Measurements from ENCODE around the gene SLC7A5. TPM values are rescaled to one million over a fixed set of nuclear protein-coding genes. Genes with fewer than 3 reads are reported as not detected.
"Not testable (repeated sequence)": the region's sequence is repeated elsewhere in the genome, so short reads cannot be mapped to it uniquely, and the experiment has no call there.

Gene SLC7A5
- total and polyA plus RNA-seq, 2 of the 4 experiments (the other 2 are of a cell fraction) = 11.3 to 101 TPM

DNA sequence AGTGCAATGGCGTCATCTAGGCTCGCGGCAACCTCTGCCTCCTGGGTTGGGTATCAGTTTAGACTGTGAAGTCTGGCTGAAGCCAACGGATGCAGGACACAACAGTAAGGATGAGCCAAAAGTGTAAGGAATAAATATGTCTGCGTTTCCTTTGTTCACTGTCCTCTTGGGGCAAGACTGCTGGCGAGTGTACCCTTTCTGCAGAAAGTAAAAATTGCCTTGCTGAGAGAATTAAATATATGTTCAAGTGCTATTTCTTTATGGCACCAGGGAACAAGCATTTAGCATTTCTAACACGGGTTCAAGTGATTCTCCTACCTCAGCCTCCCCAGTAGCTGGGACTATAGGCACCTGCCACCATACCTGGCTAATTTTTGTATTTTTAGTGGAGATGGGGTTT is 51.9 kb downstream of the SLC7A5 start:
- POLR2A ChIA-PET (ENCODE audit: unreplicated experiment); ATAC-seq (ENCODE audit: low read depth); H3K9me1 ChIP-seq (ENCODE audit: insufficient read depth, low read length); H4K91ac ChIP-seq (ENCODE audit: insufficient read depth, low read depth, low read length); intact Hi-C loops (cut with micrococcal nuclease); H2AK9ac ChIP-seq (replicated peaks; ENCODE audit: low read depth, low read length, poor library complexity); H3K4me2 ChIP-seq (ENCODE audit: low read depth, low read length); H2BK120ac ChIP-seq (ENCODE audit: low read depth, low read length); H3K27me3 ChIP-seq (ENCODE audit: control insufficient read depth, insufficient read depth, low read length); H3K9ac ChIP-seq (ENCODE audit: low read depth, low read length); H3K56ac ChIP-seq (ENCODE audit: extremely low read depth, insufficient read depth, low read length); H3K4ac ChIP-seq (ENCODE audit: low read depth, low read length); dilution Hi-C loops (cut with HindIII; ENCODE audit: low sequenced_read_pairs, unreplicated experiment); H2AK5ac ChIP-seq (ENCODE audit: low read depth, low read length); H4K20me1 ChIP-seq (ENCODE audit: insufficient read depth, low read length); H3K36me3 ChIP-seq (ENCODE audit: control insufficient read depth, insufficient read depth, low read length); CTCF ChIA-PET; H3K4me1 ChIP-seq (ENCODE audit: control insufficient read depth, insufficient read depth, low read length); H3K79me1 ChIP-seq (ENCODE audit: low read depth in 1 of 2, low read length in 2 of 2); H2AFZ ChIP-seq (replicated peaks; ENCODE audit: low read length, poor library complexity); H2BK5ac ChIP-seq (ENCODE audit: low read depth, low read length, poor library complexity, severe bottlenecking); H3K14ac ChIP-seq (replicated peaks; ENCODE audit: low read depth, low read length); H4K5ac ChIP-seq (ENCODE audit: low read depth, low read length); H2BK15ac ChIP-seq (ENCODE audit: low read depth, low read length); H3K23ac ChIP-seq (ENCODE audit: low read depth, low read length); DNase-seq; BruUV-seq (replicated peaks); H3K4me3 ChIP-seq (ENCODE audit: insufficient read depth, low read depth, low read length); H3K27ac ChIP-seq (ENCODE audit: insufficient read depth, low read length); H2BK20ac ChIP-seq (ENCODE audit: low read depth, low read length); H3K18ac ChIP-seq (ENCODE audit: low read depth, low read length); in situ Hi-C loops (cut with MboI; ENCODE audit: low sequenced_read_pairs); H4K8ac ChIP-seq (ENCODE audit: low read depth in 2 of 2, low read length in 2 of 2): not testable (repeated sequence)
- TF ChIP-seq RCOR1 (IDR thresholded peaks at IDR 0.05; ENCODE audit: insufficient replicate concordance, low read length) = peak; percentile 69
- peaks cover 28% of the 10 kb centered on the region for H3K9me3 ChIP-seq (ENCODE audit: control insufficient read depth, insufficient read depth, low read length)
- WGBS, 2 experiments (ENCODE audit: extremely low coverage in 2 of 2, insufficient read length in 1 of 2) = 67% methylated on average over 1 of the region's 7 CpGs; no CpG with 5 or more reads in 1 of the 2 experiments
